HG02610 (cell line): ENCODE measurements around the gene MGST3.
"Not testable (repeated sequence)": the region's sequence is repeated elsewhere in the genome, so short reads cannot be mapped to it uniquely, and the experiment has no call there.

Experiments used
- ATAC-seq: cut with Tn5 transposase; IDR thresholded peaks from one replicate; pipeline ENCODE4 v1.9.1; 2021; ENCODE audit warnings: mild to moderate bottlenecking, moderate library complexity; ENCODE audit not compliant: unreplicated experiment

Gene MGST3

GRCh38 chr1:165648919-165649572, 18.0 kb downstream of the MGST3 start:
- ATAC-seq: no peak

GRCh38 chr1:165650981-165651625, 20.1 kb downstream of the MGST3 start:
- ATAC-seq: no peak

- not testable (repeated sequence) for ATAC-seq
These were observed 27.9 kb downstream of the MGST3 start for GRCh38 chr1:165658766-165659580.

GRCh38 chr1:165659581-165659895, 28.5 kb downstream of the MGST3 start:
- ATAC-seq: no peak

- no peak for ATAC-seq
These were observed 30.7 kb downstream of the MGST3 start for GRCh38 chr1:165661703-165662102.

- no peak for ATAC-seq
These were observed 31.2 kb downstream of the MGST3 start for GRCh38 chr1:165662186-165662585.

- ATAC-seq: no peak
These were observed 35.3 kb downstream of the MGST3 start for GRCh38 chr1:165666152-165666825.

GRCh38 chr1:165668184-165668583, 37.1 kb downstream of the MGST3 start:
- no peak for ATAC-seq

GRCh38 chr1:165671526-165671925, 40.5 kb downstream of the MGST3 start:
- no peak for ATAC-seq

GRCh38 chr1:165674599-165674998, 43.6 kb downstream of the MGST3 start:
- ATAC-seq: no peak

GRCh38 chr1:165675794-165676193, 44.8 kb downstream of the MGST3 start:
- no peak for ATAC-seq

GRCh38 chr1:165678509-165678908, 47.5 kb downstream of the MGST3 start:
- ATAC-seq: no peak

- no peak for ATAC-seq
These were observed 48.4 kb downstream of the MGST3 start for GRCh38 chr1:165679282-165680036.

GRCh38 chr1:165680303-165680702, 49.3 kb downstream of the MGST3 start:
- ATAC-seq: no peak

GRCh38 chr1:165680773-165681172, 49.7 kb downstream of the MGST3 start:
- not testable (repeated sequence) for ATAC-seq

GRCh38 chr1:165683848-165684485, 52.9 kb downstream of the MGST3 start:
- no peak for ATAC-seq

GRCh38 chr1:165686121-165686970, 55.3 kb downstream of the MGST3 start:
- ATAC-seq: peak; percentile 57

GRCh38 chr1:165686971-165687433, 56.0 kb downstream of the MGST3 start:
- ATAC-seq: peak; percentile 34

- ATAC-seq: no peak
These were observed 57.0 kb downstream of the MGST3 start for GRCh38 chr1:165688046-165688445.
